HG02970 (cell line): Measurements from ENCODE around the gene GP1BB.

Experiments used
- ATAC-seq: cut with Tn5 transposase; IDR thresholded peaks from one replicate; pipeline ENCODE4 v1.9.1; 2021; ENCODE audit warnings: mild to moderate bottlenecking, moderate library complexity, moderate number of reproducible peaks; ENCODE audit not compliant: unreplicated experiment, low FRiP score

Gene GP1BB

GRCh38 chr22:19713650-19714311, 9.6 kb upstream of the GP1BB start:
- no peak for ATAC-seq

- no peak for ATAC-seq
Observed at GRCh38 chr22:19714312-19715187, 8.8 kb upstream of the GP1BB start, which contains the start of gene SEPTIN5. Gene SEPTIN5 (plus strand): TSS chr22:19714503. CDS start chr22:19714589, 86 bp downstream.

- ATAC-seq: no peak
Observed at GRCh38 chr22:19715188-19715930, 8.0 kb upstream of the GP1BB start.

- no peak for ATAC-seq
Observed at GRCh38 chr22:19716041-19716828, 7.1 kb upstream of the GP1BB start.

- ATAC-seq: no peak
Observed at GRCh38 chr22:19716829-19717105, 6.6 kb upstream of the GP1BB start.

- ATAC-seq: no peak
Observed at GRCh38 chr22:19717181-19717580, 6.2 kb upstream of the GP1BB start.

- no peak for ATAC-seq
Observed at GRCh38 chr22:19717691-19718455, 5.5 kb upstream of the GP1BB start.

GRCh38 chr22:19718456-19719049, 4.8 kb upstream of the GP1BB start:
- no peak for ATAC-seq

GRCh38 chr22:19719050-19719482, 4.3 kb upstream of the GP1BB start:
- ATAC-seq: no peak

- no peak for ATAC-seq
Observed at GRCh38 chr22:19719488-19720021, 3.8 kb upstream of the GP1BB start.

GRCh38 chr22:19720150-19720827, 3.0 kb upstream of the GP1BB start:
- no peak for ATAC-seq

GRCh38 chr22:19720999-19721329, 2.4 kb upstream of the GP1BB start:
- no peak for ATAC-seq

GRCh38 chr22:19721330-19722177, 1.8 kb upstream of the GP1BB start:
- ATAC-seq: no peak

GRCh38 chr22:19722178-19722981, 959 bp upstream of the GP1BB start:
- ATAC-seq: no peak

- no peak for ATAC-seq
Observed at GRCh38 chr22:19722982-19723231, 432 bp upstream of the GP1BB start.

GRCh38 chr22:19723983-19724827, 866 bp downstream of the GP1BB start:
- ATAC-seq: no peak
